Measurements from ENCODE around the gene ZNF3.

Gene ZNF3

GRCh38 chr7:100109521-100110163, 28.1 kb upstream of the ZNF3 start:
- no peak for DNase-seq (ENCODE audit: low read depth)

DNA sequence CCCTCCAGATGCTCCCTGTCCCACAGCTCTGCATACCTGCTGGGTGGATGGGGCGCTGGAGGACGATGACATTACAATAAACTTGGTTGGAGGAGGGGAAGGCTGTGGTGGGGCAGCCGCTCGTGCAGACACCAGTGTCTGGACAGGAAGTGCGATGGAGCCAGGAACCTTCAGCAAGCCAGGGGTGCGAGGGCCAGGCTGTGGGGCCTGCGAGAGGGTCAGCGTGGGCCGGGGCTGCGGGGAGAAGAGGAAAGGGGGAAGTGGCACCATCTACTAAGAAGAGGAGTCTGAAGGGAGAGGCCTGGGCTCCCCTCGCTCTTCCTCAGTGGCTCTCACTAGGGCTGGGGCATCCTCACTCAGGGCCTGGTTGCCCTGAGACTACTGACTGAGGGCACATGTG, 26.4 kb upstream of the ZNF3 start:
- DNase-seq (ENCODE audit: low read depth), result no peak

DNA sequence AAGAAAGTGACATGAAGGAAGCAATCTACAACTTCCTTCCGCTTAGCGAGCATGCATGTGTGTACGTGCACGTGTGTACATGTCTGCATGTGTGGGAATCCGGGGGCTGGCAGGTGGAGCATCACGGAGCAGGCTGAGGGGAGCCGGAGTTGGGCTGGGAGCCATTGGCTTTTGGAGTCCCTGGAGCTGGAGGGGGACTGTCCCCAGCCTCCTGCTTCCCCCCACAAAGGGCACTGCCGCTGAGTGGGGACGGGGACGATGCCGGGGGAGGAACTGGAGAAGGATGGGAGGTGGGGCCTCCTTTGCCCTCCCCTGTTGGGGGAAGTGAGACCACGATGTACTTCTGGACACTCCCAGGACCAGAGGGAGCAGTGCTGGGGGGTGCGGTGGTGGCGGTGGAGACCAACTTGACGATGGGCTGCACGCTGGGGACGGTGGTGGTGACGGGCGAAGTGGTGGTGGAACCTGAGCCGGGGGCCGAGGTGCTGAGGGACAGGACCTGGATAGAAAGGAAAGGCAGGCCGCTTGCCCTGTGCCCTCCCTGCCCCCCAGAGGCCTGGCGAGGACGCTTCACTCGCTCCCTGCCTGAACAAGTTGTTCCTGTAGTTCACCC, 25.7 kb upstream of the ZNF3 start:
- no peak for DNase-seq (ENCODE audit: low read depth)

DNA sequence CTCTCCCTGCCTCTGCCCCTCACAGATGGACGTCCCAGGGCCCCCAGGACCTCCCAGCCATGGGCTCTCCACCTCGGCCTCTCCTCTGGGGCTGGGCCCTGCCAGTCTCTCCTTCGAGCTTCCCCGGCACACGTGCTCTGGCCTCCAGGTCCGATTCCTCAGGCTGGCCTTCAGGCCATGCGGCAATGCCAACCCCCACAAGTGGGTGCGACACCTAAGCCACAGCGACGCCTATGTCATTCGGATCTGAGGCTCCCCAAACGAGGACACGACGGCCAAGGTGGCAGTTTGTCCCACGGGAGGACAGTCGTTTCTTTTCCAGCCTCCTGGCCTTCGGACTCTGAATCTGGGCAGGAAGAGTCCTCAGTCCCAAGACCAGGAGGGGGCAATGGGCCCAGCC, 25.1 kb upstream of the ZNF3 start:
- DNase-seq (ENCODE audit: low read depth), result no peak

GRCh38 chr7:100105534-100105933, 24.0 kb upstream of the ZNF3 start:
- DNase-seq (ENCODE audit: low read depth), result no peak

DNA sequence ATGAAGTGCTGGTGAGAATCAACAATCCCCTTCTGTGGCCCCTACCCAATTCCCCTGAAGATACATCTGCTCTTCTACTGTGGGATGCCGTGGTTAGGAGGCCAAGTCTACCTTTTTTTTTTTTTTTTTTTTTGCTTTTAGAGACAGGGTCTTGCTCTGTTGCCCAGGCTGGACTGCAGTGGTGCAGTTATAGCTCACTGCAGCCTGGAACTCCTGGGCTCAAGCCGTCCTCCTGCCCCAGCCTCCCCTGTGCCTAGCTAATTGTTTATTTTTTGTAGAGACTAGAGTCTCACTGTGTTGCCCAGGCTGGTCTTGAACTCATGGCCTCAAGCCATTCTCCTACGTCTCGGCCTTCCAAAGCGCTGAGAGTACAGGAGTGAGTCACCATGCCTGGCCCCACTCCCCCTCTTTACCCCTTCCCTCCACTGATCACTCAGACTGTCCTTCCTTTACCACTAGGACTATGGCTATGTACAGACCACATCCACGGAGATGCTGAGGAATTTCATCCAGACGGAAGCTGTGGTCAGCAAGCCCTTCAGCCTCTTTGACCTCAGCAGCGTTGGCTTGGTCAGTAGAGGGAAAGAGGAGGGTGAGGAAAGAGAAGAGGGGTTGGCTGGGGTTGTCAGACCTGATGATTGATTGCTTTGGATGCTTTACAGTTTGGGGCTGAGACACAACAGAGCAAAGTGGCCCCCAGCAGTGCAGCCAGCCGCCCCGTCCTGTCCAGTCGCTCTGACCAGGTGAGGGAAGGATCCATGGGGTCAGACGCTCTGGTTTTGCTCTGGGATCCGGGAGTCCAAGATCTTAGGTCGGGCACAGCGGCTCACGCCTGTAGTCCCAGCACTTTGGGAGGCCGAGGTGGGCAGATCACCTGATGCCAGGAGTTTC, 21.7 kb upstream of the ZNF3 start:
- DNase-seq (ENCODE audit: low read depth), result peak; percentile 92

DNA sequence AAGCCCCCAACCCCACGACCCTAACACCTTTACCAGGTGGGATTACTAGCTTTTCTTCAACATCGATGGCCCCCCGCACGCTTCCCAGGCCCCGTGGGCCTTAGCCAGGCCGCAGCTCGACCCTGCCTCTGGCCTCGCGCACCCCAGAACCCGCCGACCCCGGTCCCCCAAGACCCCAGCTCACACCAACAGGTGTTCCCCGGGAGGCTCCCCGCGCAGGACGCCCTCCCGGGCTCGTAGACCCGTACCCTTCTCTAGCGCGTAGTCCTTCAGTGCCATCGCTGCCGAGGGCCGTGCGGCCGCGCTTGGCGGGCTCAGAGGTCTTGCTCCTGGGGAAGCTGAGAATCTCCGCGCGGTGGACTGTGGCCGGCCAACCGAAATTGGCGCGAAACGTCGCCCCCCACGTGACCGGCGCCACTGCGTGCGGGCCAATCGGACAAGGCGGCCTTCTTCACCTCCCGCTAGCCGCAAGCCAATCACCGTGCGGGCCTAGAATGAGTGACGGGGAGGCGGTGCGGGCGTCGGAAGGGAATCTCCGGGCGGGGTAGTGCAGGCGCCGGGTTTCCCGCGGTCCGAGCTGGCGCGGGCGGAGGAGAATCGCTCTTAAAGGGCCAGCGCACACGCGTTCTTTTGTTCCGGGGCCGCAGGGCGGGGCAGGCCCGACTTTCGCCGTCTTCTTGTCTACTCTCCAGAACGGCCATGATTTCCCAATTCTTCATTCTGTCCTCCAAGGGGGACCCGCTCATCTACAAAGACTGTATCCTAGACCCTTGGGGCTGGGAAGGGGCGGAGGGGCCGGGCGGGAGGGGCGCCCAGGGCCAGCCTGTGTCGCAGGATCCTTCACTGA, 19.7 kb upstream of the ZNF3 start, which contains the start of the genes AP4M1 and MCM7:
TSS of gene AP4M1 (plus strand) at position 628 of the 847 bp plus-strand sequence. CDS start at position 700, 72 bp downstream.
TSS of gene MCM7 (minus strand) at position 382 of the 847 bp plus-strand sequence. CDS start at position 279, 103 bp downstream.
- peak; percentile 92 for DNase-seq (ENCODE audit: low read depth)

GRCh38 chr7:100100420-100101015, 19.0 kb upstream of the ZNF3 start:
- DNase-seq (ENCODE audit: low read depth), result peak; percentile 87

DNA sequence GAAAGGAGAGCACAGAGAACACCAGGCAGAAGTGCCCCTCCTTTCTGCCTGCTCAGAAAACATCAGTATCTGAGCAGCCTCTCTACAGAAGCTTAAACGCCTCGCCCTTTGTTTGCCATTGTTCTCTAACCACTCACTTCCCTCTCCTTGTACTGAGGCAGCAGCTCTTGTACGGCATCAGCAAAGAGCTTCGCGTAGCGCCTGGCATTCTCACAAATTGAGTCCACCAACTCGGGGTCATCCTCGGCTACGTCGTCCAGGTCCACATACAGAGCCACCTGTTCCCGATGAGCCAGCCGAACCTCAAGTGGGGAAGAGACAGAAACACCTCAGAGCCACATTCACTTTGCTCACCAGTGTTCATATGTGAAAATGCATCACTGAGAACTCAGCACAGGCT, 17.9 kb upstream of the ZNF3 start:
- DNase-seq (ENCODE audit: low read depth), result no peak

DNA sequence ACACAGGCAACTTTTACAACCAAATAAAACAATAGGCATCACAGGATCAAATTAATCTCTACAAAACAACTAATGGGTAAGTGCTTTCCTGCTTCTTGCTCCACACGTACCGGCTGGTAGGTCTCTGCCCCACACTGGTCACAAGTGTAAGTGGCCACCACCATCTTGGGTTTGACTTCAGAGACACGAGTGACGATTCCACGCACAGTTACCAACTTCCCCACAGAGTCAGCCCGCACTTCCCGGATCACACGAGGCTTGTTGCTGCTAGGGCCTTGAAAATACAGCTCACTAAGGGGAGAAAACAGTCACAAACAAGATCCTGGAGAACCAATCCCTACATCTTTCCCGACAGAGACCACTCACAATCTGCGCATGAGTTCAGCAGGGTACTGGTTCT, 17.4 kb upstream of the ZNF3 start:
- DNase-seq (ENCODE audit: low read depth), result no peak

- no peak for DNase-seq (ENCODE audit: low read depth)
These were observed 14.2 kb upstream of the ZNF3 start for GRCh38 chr7:100095704-100096103.

- no peak for DNase-seq (ENCODE audit: low read depth)
These were observed 13.8 kb upstream of the ZNF3 start for GRCh38 chr7:100095289-100095688.

DNA sequence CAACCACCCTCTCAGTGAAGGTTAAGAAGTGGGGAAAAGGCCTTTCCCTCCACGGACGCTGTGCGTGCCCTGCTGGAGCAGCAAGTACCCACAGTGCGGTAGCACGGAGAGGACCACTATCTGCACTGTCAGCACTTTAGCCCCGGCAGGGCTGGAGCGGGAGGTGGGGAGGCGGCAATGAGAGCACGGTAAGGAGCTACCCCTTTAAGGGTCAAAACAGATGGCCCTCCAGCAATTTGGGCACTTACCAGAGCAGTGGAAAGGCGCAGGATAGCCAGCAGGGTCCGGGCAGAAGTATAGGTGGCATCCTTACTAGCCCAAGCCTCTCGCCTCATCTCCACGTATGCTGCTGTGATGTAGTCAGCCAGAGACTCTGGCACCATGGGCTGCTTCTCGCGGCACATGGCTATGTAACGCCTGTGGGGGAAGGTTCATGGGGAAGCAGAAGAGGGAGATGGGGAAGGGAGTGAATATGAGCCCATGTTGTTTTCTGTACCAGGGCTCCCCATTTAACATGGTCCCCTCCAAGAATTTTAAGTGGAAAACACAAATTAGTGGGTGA, 12.5 kb upstream of the ZNF3 start:
- no peak for DNase-seq (ENCODE audit: low read depth)

DNA sequence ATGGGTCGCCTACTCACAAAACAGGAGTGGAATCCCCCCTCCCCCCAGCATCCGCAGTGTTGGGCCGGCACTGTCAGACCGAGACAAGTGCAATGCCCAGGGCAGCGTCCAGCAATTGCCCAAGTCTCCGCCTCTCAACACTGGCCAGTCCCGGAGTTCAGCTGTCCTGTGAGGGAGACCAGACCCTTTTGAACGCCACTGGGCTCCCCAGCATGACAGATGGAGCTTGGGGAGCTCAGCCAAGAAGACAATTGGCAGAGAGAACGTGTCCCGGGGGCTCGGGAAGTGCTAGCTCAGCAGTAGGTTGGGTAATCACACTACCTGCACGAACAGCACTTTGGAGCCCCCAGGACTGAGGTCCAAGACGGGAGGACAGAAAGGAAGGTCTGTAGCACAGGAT, 12.0 kb upstream of the ZNF3 start:
- DNase-seq (ENCODE audit: low read depth), result no peak

GRCh38 chr7:100093054-100093453, 11.5 kb upstream of the ZNF3 start:
- DNase-seq (ENCODE audit: low read depth), result no peak

- DNase-seq (ENCODE audit: low read depth), result no peak
These were observed 10.1 kb upstream of the ZNF3 start for GRCh38 chr7:100091411-100092181.

DNA sequence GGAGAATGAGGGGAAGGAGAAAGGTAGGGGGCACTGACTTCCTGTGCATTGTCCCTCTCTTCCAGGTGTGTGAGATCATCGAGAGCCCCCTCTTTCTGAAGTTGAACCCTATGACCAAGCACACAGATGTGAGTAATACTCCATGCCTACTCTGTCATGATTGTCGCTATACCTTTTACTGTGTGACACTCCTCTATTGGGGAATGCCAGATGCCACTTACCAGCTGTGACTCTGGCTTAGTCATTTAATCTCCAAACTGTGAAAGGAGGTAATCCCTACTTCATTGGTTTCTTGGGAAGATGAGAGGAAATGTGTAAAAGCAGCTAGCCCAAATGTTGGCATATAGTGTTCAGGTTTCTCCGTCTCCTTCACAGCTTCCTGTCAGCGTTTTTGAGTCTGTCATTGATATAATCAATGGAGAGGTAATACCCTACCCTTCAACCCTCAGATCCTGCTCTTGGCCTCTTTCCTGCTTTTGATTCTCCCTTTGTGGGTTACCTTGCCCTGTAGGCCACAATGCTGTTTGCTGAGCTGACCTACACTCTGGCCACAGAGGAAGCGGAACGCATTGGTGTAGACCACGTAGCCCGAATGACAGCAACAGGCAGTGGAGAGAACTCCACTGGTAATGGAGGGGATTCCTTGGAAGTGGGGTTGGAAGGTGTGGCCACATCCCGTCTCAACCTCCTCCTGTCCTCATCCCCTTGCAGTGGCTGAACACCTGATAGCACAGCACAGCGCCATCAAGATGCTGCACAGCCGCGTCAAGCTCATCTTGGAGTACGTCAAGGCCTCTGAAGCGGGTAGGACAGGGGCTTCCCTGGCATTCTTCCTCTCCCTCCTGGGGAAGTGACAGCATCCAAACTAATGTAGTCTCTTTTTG, 9.2 kb upstream of the ZNF3 start:
- no peak for DNase-seq (ENCODE audit: low read depth)

DNA sequence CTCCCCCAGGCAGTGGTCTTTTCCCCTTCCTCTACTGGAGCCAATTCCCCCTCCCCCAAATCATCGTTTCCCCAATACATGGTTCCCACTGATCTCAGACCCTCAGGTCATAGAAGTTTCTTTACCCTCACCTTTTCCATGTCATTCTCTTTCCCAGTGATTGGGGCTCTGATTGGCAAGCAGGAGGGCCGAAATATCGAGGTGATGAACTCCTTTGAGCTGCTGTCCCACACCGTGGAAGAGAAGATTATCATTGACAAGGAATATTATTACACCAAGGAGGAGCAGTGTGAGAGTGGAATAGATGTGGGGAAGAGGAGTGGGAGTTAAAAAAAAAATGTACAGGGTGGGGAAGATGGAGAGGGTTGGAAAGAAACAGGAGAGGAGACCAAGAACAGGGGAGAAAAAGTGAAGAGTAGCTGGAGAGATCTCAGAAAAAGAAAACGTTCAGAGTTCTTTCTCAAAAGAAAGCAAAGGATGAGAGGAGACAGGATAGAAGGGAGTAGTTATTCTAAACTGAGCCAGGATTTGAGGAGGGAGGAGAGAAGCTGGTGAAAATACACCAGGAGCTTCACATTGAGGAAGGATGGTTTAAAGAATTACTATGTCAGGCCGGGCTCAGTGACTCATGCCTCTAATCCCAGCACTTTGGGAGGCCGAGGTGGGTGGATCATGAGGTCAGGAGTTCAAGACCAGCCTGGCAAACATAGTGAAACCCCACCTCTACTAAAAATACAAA, 8.1 kb upstream of the ZNF3 start:
- DNase-seq (ENCODE audit: low read depth), result no peak

Data from non-pigmented ciliary epithelial cell (primary cell).